Panc1 (cell line): ENCODE results near the gene PXN. TPM values are rescaled to one million over a fixed set of nuclear protein-coding genes. Genes with fewer than 3 reads are reported as not detected.
A peak's percentile ranks its signal among the peaks of the same experiment; 100 is the strongest.

Source experiments
- ATAC-seq: fragments of 200-7000 bp; cut with Tn5 transposase; 2 replicates; pipeline ENCODE4 v1.9.1; 2020; ENCODE audit warnings: mild to moderate bottlenecking, moderate library complexity
- BruUV-seq: library from RNA; stranded (reverse); fragments of 400-500 nt; replicated peaks from 2 replicates; lab custom pipeline; 2021; lab: Mats Ljungman, UMichigan
- CTCF ChIA-PET: fragments of 300-600 bp; sonication (Branson Sonifier 250); formaldehyde crosslinking; loops from one replicate; lab custom pipeline; 2022; ENCODE audit warnings: antibody characterized with exemption; lab: Charles Lee
- POLR2A ChIA-PET: fragments of 300-600 bp; sonication (Branson Sonifier 250); formaldehyde crosslinking; loops from one replicate; lab custom pipeline; 2022; ENCODE audit warnings: antibody characterized with exemption; lab: Charles Lee
- DNase-seq: peaks from one replicate; pipeline ENCODE4 v3.0.0-alpha.2; 2010; ENCODE audit warnings: low read depth, low spot score
- H3K27ac ChIP-seq: 2 replicates; pipeline ENCODE4 v1.5.1; 2011; ENCODE audit warnings: mild to moderate bottlenecking, low read length, inconsistent platforms
- H3K27me3 ChIP-seq: fragments of 200-500 bp; sonication (Bioruptor generic); 2 replicates; pipeline ENCODE4 v1.6.0; 2014; ENCODE audit warnings: low read length, inconsistent platforms; ENCODE audit not compliant: control insufficient read depth, insufficient read depth
- H3K36me3 ChIP-seq: fragments of 200-500 bp; sonication (Bioruptor generic); 2 replicates; pipeline ENCODE4 v1.5.1; 2014; ENCODE audit warnings: inconsistent platforms, mild to moderate bottlenecking, low read length, moderate library complexity; ENCODE audit not compliant: control insufficient read depth, insufficient read depth
- H3K4me1 ChIP-seq: 2 replicates; pipeline ENCODE4 v1.5.1; 2011; ENCODE audit warnings: inconsistent platforms, mild to moderate bottlenecking, low read length, moderate library complexity; ENCODE audit not compliant: control insufficient read depth, insufficient read depth
- H3K4me3 ChIP-seq, 2 experiments: 2 replicates each; pipeline ENCODE4 v1.5.1; 2011 to 2012; ENCODE audit warnings: low read depth in 2 of 2, low read length in 2 of 2, mild to moderate bottlenecking in 2 of 2, inconsistent platforms in 1 of 2, moderate library complexity in 1 of 2
- H3K9me3 ChIP-seq: fragments of 200-500 bp; sonication (Bioruptor generic); 2 replicates; pipeline ENCODE4 v1.5.1; 2014; ENCODE audit warnings: low read depth, mild to moderate bottlenecking, inconsistent platforms, low read length, moderate library complexity; ENCODE audit not compliant: control insufficient read depth, insufficient read depth
- CTCF ChIP-seq: fragments of 450-650 bp; IDR thresholded peaks from 2 replicates; pipeline ENCODE4 v1.5.1; 2017; ENCODE audit warnings: mild to moderate bottlenecking
- POLR2AphosphoS5 ChIP-seq: IDR thresholded peaks from 2 replicates; pipeline ENCODE4 v1.6.1; 2012; ENCODE audit warnings: mild to moderate bottlenecking, low read depth, low read length, moderate library complexity
- REST ChIP-seq, 2 experiments: IDR thresholded peaks; 2 replicates each; pipeline ENCODE4 v1.6.1; 2011 to 2012; ENCODE audit warnings: low read depth in 2 of 2, control low read depth in 1 of 2, low read length in 1 of 2, mild to moderate bottlenecking in 1 of 2, moderate library complexity in 1 of 2; ENCODE audit not compliant: insufficient read depth in 1 of 2
- SIN3A ChIP-seq: IDR thresholded peaks from 2 replicates; pipeline ENCODE4 v1.6.1; 2012; ENCODE audit warnings: low read depth, mild to moderate bottlenecking, low read length, moderate library complexity, borderline replicate concordance; ENCODE audit not compliant: insufficient read depth
- TCF7L2 ChIP-seq: IDR thresholded peaks from 2 replicates; pipeline ENCODE4 v1.6.1; 2011; ENCODE audit warnings: mild to moderate bottlenecking, low read depth, low read length, inconsistent platforms
- in situ Hi-C: cut with HindIII; loops from 2 replicates; pipeline ENCODE4 v1.10.0; 2016; ENCODE audit warnings: low sequenced_read_pairs, low pct_unique_long_range_greater_than_20kb
- intact Hi-C: fragments of 100-400 bp; cut with micrococcal nuclease; formaldehyde crosslinking; loops from one replicate; pipeline ENCODE4 v1.10.0; 2022; ENCODE audit not compliant: unreplicated experiment
- total RNA-seq: library from RNA; stranded (reverse); gene quantifications from one replicate; pipeline ENCODE4 v1.2.1, GENCODE V29; 2021; ENCODE audit not compliant: unreplicated experiment

Gene PXN
- total RNA-seq, 1 experiment from 2014 or later = 484 TPM

GRCh38 chr12:120264086-120264903 is 1.2 kb downstream of the PXN start:
- H3K4me1 ChIP-seq = peaks cover 46% of the 10 kb centered on the region
- peak; percentile 7; the same call in 1 of the 2 replicates for ATAC-seq
- H3K36me3 ChIP-seq = peaks cover 13% of the 10 kb centered on the region
- intact Hi-C loops (loop anchor here (2.0 kb wide), 1 partner anchor 35 kb away; no protein-coding TSS in a partner anchor), in situ Hi-C loops (no loop called here)
- no peak for TF ChIP-seq SIN3A
- TF ChIP-seq TCF7L2 = no peak
- TF ChIP-seq REST (IDR thresholded peaks at IDR 0.05; ENCODE audit: insufficient read depth in 1 of 2, low read depth in 2 of 2, low read length in 1 of 2) = no peak
- TF ChIP-seq CTCF = no peak
- TF ChIP-seq POLR2AphosphoS5 = peak; percentile 40; the same call in 1 of the 2 replicates
- ChIA-PET CTCF (interaction anchor here (0.8 to 3.9 kb wide), 2 partner anchors 10 to 36 kb away, joined by 3 to 22 read pairs; no protein-coding TSS in a partner anchor), POLR2A (interaction anchor here (0.6 to 2.3 kb wide), 4 partner anchors 8 to 36 kb away, joined by 3 to 8 read pairs (median 4); partner anchors contain the start of gene RNU4-2)
- H3K27me3 ChIP-seq = no peaks in the 10 kb centered on the region
- peak overlapping the region; percentile 100 for H3K27ac ChIP-seq
- DNase-seq = no peak
- BruUV-seq = no TSS peak
- peak overlapping the region; percentile 87 to 92 for H3K4me3 ChIP-seq
- no peaks in the 10 kb centered on the region for H3K9me3 ChIP-seq

- in situ Hi-C loops = no loop called here
- Histone ChIP-seq H3K4me1 (peaks cover 52% of the 10 kb centered on the region), H3K9me3 (no peaks in the 10 kb centered on the region), H3K36me3 (peaks cover 13% of the 10 kb centered on the region), H3K27ac (peak overlapping the region; percentile 100), H3K4me3 (peak overlapping the region; percentile 87 to 92), H3K27me3 (no peaks in the 10 kb centered on the region)
- intact Hi-C loops = loop anchor here (2.0 kb wide), 1 partner anchor 35 kb away; no protein-coding TSS in a partner anchor
- ATAC-seq (no peak), DNase-seq (no peak)
- ChIA-PET POLR2A (interaction anchor here (0.6 to 2.3 kb wide), 4 partner anchors 11 to 36 kb away, joined by 3 to 8 read pairs (median 4); partner anchors contain the start of gene RNU4-2), CTCF (interaction anchor here (0.8 to 3.9 kb wide), 2 partner anchors 9 to 35 kb away, joined by 3 to 22 read pairs; no protein-coding TSS in a partner anchor)
- TF ChIP-seq REST (IDR thresholded peaks at IDR 0.05; ENCODE audit: insufficient read depth in 1 of 2, low read depth in 2 of 2, low read length in 1 of 2) (no peak), POLR2AphosphoS5 (no peak), SIN3A (no peak), TCF7L2 (no peak), CTCF (no peak)
- no TSS peak for BruUV-seq
Measured at GRCh38 chr12:120263748-120264085, 1.8 kb downstream of the PXN start.
